ENCODE measurements around the gene EFCAB3.
"Not testable (repeated sequence)": the region's sequence is repeated elsewhere in the genome, so short reads cannot be mapped to it uniquely, and the experiment has no call there.

EFCAB3 gene

DNA sequence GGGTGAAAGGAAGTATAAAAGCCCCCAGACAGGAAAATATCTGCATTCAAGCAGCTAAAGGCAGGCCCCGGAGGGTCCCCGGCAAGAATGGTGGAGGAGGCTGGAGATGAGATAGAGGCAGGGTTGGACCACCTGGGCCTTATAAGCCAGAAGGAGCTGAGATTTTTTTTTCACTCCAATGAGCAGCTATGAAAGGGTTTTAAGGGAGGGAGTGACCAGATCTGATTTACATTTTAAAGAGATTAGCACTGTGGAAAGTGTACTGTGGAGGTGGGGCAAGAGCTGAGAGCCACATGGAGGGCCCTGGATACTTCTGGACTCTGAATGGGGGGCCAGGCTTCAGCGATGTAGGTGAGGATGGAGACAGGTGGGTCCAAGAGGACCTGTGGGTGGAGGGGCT is 84.1 kb downstream of the EFCAB3 start:
- not testable (repeated sequence) for DNase-seq (ENCODE audit: low spot score)

DNA sequence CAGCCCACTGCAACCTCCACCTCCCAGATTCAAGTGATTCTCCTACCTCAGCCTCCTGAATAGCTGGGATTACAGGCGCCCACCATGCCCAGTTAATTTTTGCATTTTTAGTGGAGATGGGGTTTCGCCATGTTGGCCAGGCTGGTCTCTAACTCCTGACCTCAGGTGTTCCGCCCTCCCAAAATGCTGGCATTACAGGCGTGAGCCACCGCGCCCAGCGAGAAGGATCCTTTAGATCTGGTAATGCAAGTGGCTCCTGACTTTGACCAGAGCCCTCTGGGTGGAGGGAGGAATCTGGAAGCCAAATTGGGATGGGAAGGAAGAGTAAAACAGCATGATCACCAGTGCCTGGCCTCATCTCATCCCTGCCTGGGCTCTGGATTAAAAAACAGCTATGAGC is 84.9 kb downstream of the EFCAB3 start:
- DNase-seq (ENCODE audit: low spot score), result not testable (repeated sequence)

Small RNA genes within 50 kb of the gene (small RNA-seq; reads per million reads assigned to genes)
- 0 reads per million in 2 experiments for gene RNU7-52P

Data from SK-N-DZ (cell line).